HepG2 (cell line): ENCODE measurements around the gene LENEP. TPM values are rescaled to one million over a fixed set of nuclear protein-coding genes. Genes with fewer than 3 reads are reported as not detected.
A peak's percentile ranks its signal among the peaks of the same experiment; 100 is the strongest.

Source experiments
- ARNT2 ChIP-seq: sonication (generic); formaldehyde crosslinking; IDR thresholded peaks from 2 replicates; pipeline ENCODE4 v1.8.0; 2022; ENCODE audit warnings: mild to moderate bottlenecking, low read depth, missing genetic modification reagents, moderate library complexity
- BATF2 ChIP-seq: sonication (generic); formaldehyde crosslinking; IDR thresholded peaks from 2 replicates; pipeline ENCODE4 v1.8.0; 2022; ENCODE audit warnings: mild to moderate bottlenecking, missing genetic modification reagents, moderate library complexity
- BRF2 ChIP-seq: sonication (generic); formaldehyde crosslinking; IDR thresholded peaks from 2 replicates; pipeline ENCODE4 v1.8.1; 2022; ENCODE audit warnings: mild to moderate bottlenecking, missing genetic modification reagents
- FOSL2 ChIP-seq: sonication (generic); formaldehyde crosslinking; IDR thresholded peaks from 2 replicates; pipeline ENCODE4 v1.4.0; 2020; ENCODE audit warnings: missing genetic modification reagents
- KMT2A ChIP-seq: sonication (generic); formaldehyde crosslinking; IDR thresholded peaks from 2 replicates; pipeline ENCODE4 v1.4.0; 2020; ENCODE audit warnings: missing genetic modification reagents
- KMT2B ChIP-seq: IDR thresholded peaks from 2 replicates; pipeline ENCODE4 v1.6.1; 2016; ENCODE audit warnings: missing genetic modification reagents, missing compliant biosample characterization
- MBNL3 ChIP-seq: fragments of 250-450 bp; sonication (Bioruptor Pico); conservative IDR thresholded peaks from 2 replicates; pipeline ENCODE4 v1.8.0; 2022; ENCODE audit warnings: mild to moderate bottlenecking, inconsistent platforms
- MEF2D ChIP-seq: sonication (generic); formaldehyde crosslinking; IDR thresholded peaks from 2 replicates; pipeline ENCODE4 v1.5.1; 2020; ENCODE audit warnings: mild to moderate bottlenecking, missing genetic modification reagents
- RAD21 ChIP-seq: fragments of 450-650 bp; formaldehyde crosslinking; IDR thresholded peaks from 2 replicates; pipeline ENCODE4 v1.5.0; 2020; ENCODE audit warnings: mild to moderate bottlenecking
- SP1 ChIP-seq, 2 experiments: fragments of 450-650 bp in 1 of 2; sonication (generic) in 1 of 2; formaldehyde crosslinking in 1 of 2; IDR thresholded peaks; 2 replicates each; pipeline versions ENCODE4 v1.4.0 to v1.6.1; 2016 to 2020; ENCODE audit warnings: missing genetic modification reagents in 1 of 2
- SRSF1 ChIP-seq: fragments of 200-400 bp; formaldehyde crosslinking; optimal IDR thresholded peaks from 2 replicates; pipeline ENCODE3; 2017; ENCODE audit warnings: mild to moderate bottlenecking, low read depth, low read length, moderate library complexity
- STAG1 ChIP-seq: sonication (generic); formaldehyde crosslinking; IDR thresholded peaks from 2 replicates; pipeline ENCODE4 v1.4.0; 2020; ENCODE audit warnings: missing genetic modification reagents
- TFDP1 ChIP-seq: IDR thresholded peaks from 2 replicates; pipeline ENCODE4 v1.6.1; 2016; ENCODE audit warnings: missing compliant biosample characterization, missing genetic modification reagents, borderline replicate concordance
- U2AF1 ChIP-seq: fragments of 200-400 bp; formaldehyde crosslinking; optimal IDR thresholded peaks from 2 replicates; pipeline ENCODE3; 2017; ENCODE audit warnings: mild to moderate bottlenecking, low read depth, low read length
- ZEB1 ChIP-seq: IDR thresholded peaks from 2 replicates; pipeline ENCODE4 v1.6.1; 2012; ENCODE audit warnings: mild to moderate bottlenecking, low read depth, inconsistent platforms; ENCODE audit not compliant: insufficient replicate concordance
- ZFP36 ChIP-seq: fragments of 150-350 bp; IDR thresholded peaks from 2 replicates; pipeline ENCODE4 v1.6.1; 2018; ENCODE audit warnings: borderline replicate concordance, low read length, low read depth; ENCODE audit not compliant: partially characterized antibody
- ZFP62 ChIP-seq: sonication (generic); formaldehyde crosslinking; IDR thresholded peaks from 2 replicates; pipeline ENCODE4 v1.4.0; 2020; ENCODE audit warnings: missing genetic modification reagents
- ZNF138 ChIP-seq: sonication (generic); formaldehyde crosslinking; IDR thresholded peaks from 2 replicates; pipeline ENCODE4 v1.5.0; 2020; ENCODE audit warnings: mild to moderate bottlenecking, low read depth, missing genetic modification reagents
- ZNF383 ChIP-seq: sonication (generic); formaldehyde crosslinking; IDR thresholded peaks from 2 replicates; pipeline ENCODE4 v1.4.0; 2020; ENCODE audit warnings: missing genetic modification reagents, mild to moderate bottlenecking, borderline replicate concordance
- ZNF552 ChIP-seq: sonication (generic); formaldehyde crosslinking; IDR thresholded peaks from 2 replicates; pipeline ENCODE4 v1.9.0; 2022; ENCODE audit warnings: missing genetic modification reagents, mild to moderate bottlenecking, borderline replicate concordance
- ZNF703 ChIP-seq: sonication (generic); formaldehyde crosslinking; IDR thresholded peaks from 2 replicates; pipeline ENCODE4 v1.5.1; 2020; ENCODE audit warnings: missing genetic modification reagents, mild to moderate bottlenecking, moderate library complexity, borderline replicate concordance
- ZNF788 ChIP-seq: sonication (generic); formaldehyde crosslinking; IDR thresholded peaks from 2 replicates; pipeline ENCODE4 v1.5.0; 2020; ENCODE audit warnings: mild to moderate bottlenecking, missing genetic modification reagents, borderline replicate concordance
- ZSCAN20 ChIP-seq: sonication (generic); formaldehyde crosslinking; IDR thresholded peaks from 2 replicates; pipeline ENCODE4 v1.4.0; 2020; ENCODE audit warnings: missing genetic modification reagents, mild to moderate bottlenecking, borderline replicate concordance
- polyA plus RNA-seq, 8 experiments: library from polyadenylated mRNA; depleted of rRNA in 3 of 8; stranded (reverse) in 7 of 8; unstranded in 1 of 8; fragments of >200 nt; fragmentation: Illumina TruSeq in 4 of 8; extraction: Trizol in 4 of 8; gene quantifications; 2 replicates each; pipeline versions ENCODE4 v1.2.1 to v1.2.3, GENCODE V29; 2011 to 2016; ENCODE audit warnings: low read depth in 4 of 8, missing spikeins in 1 of 8, mixed read lengths in 1 of 8; ENCODE audit not compliant: insufficient read depth in 1 of 8
- total RNA-seq, 5 experiments: library from RNA; depleted of rRNA; stranded (reverse); fragments of >200 nt; fragmentation: Illumina TruSeq; extraction: Trizol; gene quantifications; 2 replicates each; pipeline ENCODE4 v1.2.3, GENCODE V29; 2016; ENCODE audit warnings: low read depth in 1 of 5

The LENEP gene
- total and polyA plus RNA-seq, 2 of the 13 experiments (the other 11 are each of a cell fraction or from before 2014, with no cell fraction given) = 0.29 TPM; not detected in 1

- no peak for TF ChIP-seq BATF2 (CRISPR knock-in tag)
- no peak for TF ChIP-seq ZNF788 (CRISPR knock-in tag)
- no peak for TF ChIP-seq ZNF552
- TF ChIP-seq SRSF1 = no peak
- no peak for TF ChIP-seq KMT2A
- TF ChIP-seq ARNT2 (CRISPR knock-in tag) = no peak; the same call in 1 of the 2 replicates
- TF ChIP-seq U2AF1 = no peak
- TF ChIP-seq MEF2D (CRISPR knock-in tag) = no peak
- TF ChIP-seq FOSL2 (CRISPR knock-in tag) = no peak
- TF ChIP-seq STAG1 (CRISPR knock-in tag) = peak; percentile 74
- no peak for TF ChIP-seq SP1 (IDR thresholded peaks at IDR 0.05)
- TF ChIP-seq SP1 (CRISPR knock-in tag; IDR thresholded peaks at IDR 0.05) = no peak
- no peak for TF ChIP-seq TFDP1
- no peak for TF ChIP-seq ZNF383 (CRISPR knock-in tag)
- TF ChIP-seq ZNF138 (CRISPR knock-in tag) = no peak
- no peak for TF ChIP-seq BRF2
- peak; percentile 76 for TF ChIP-seq RAD21 (CRISPR knock-in tag)
- TF ChIP-seq ZFP36 = no peak
- TF ChIP-seq ZEB1 = peak; percentile 36
- TF ChIP-seq ZSCAN20 = no peak
- no peak for TF ChIP-seq ZNF703 (CRISPR knock-in tag)
- no peak for TF ChIP-seq ZFP62
- no peak for TF ChIP-seq MBNL3 (CRISPR knock-in tag)
- no peak for TF ChIP-seq KMT2B (CRISPR knock-in tag)
Observed at GRCh38 chr1:154943649-154944400, 49.6 kb upstream of the LENEP start (continued).
